ENCODE measurements around the gene SIN3A. TPM values are rescaled to one million over a fixed set of nuclear protein-coding genes. Genes with fewer than 3 reads are reported as not detected.

SIN3A gene
- total and polyA plus RNA-seq, 2 of the 4 experiments (the other 2 are of a cell fraction), result 21.2 to 31.5 TPM

GRCh38 chr15:75355369-75355768 is 96.1 kb downstream of the SIN3A start:
- no peak overlapping the region for H3K9ac ChIP-seq (ENCODE audit: low read depth, low read length)
- no peaks in the 10 kb centered on the region for H3K9me3 ChIP-seq (ENCODE audit: control insufficient read depth, insufficient read depth, low read length)
- H3K14ac ChIP-seq (replicated peaks; ENCODE audit: low read depth, low read length), result no peak overlapping the region
- no peak overlapping the region for H2BK15ac ChIP-seq (ENCODE audit: low read depth, low read length)
- H3K4me2 ChIP-seq (ENCODE audit: low read depth, low read length), result no peak overlapping the region
- no peak overlapping the region for H4K5ac ChIP-seq (ENCODE audit: low read depth, low read length)
- no peak overlapping the region for H2BK120ac ChIP-seq (ENCODE audit: low read depth, low read length)
- no peak overlapping the region for H2BK5ac ChIP-seq (ENCODE audit: low read depth, low read length, poor library complexity, severe bottlenecking)
- H2BK20ac ChIP-seq (ENCODE audit: low read depth, low read length), result no peak overlapping the region
- no peak overlapping the region for H4K8ac ChIP-seq (ENCODE audit: low read depth in 2 of 2, low read length in 2 of 2)
- no peaks in the 10 kb centered on the region for H3K4me1 ChIP-seq (ENCODE audit: control insufficient read depth, insufficient read depth, low read length)
- DNase-seq, result no peak
- H3K4ac ChIP-seq (ENCODE audit: low read depth, low read length), result no peak overlapping the region
- 100% methylated on average over 1 of the region's 4 CpGs; no CpG with 5 or more reads in 1 of the 2 experiments for WGBS, 2 experiments (ENCODE audit: extremely low coverage in 2 of 2, insufficient read length in 1 of 2)
- in situ Hi-C loops (cut with MboI; ENCODE audit: low sequenced_read_pairs) (no loop called here), intact Hi-C loops (cut with micrococcal nuclease) (no loop called here), dilution Hi-C loops (cut with HindIII; ENCODE audit: low sequenced_read_pairs, unreplicated experiment) (no loop called here)
- H3K79me1 ChIP-seq (ENCODE audit: low read depth in 1 of 2, low read length in 2 of 2), result no peaks in the 10 kb centered on the region; a peak in 1 of 4 replicates
- no peak overlapping the region for H3K23ac ChIP-seq (ENCODE audit: low read depth, low read length)
- H3K36me3 ChIP-seq (ENCODE audit: control insufficient read depth, insufficient read depth, low read length), result peaks cover 44% of the 10 kb centered on the region
- H3K18ac ChIP-seq (ENCODE audit: low read depth, low read length), result no peak overlapping the region
- ChIA-PET CTCF (no interaction called here), POLR2A (ENCODE audit: unreplicated experiment) (no interaction called here)
- H3K27me3 ChIP-seq (ENCODE audit: control insufficient read depth, insufficient read depth, low read length), result no peaks in the 10 kb centered on the region
- no peak overlapping the region for H2AK9ac ChIP-seq (replicated peaks; ENCODE audit: low read depth, low read length, poor library complexity)
- no TSS peak for BruUV-seq (replicated peaks)
- H4K20me1 ChIP-seq (ENCODE audit: insufficient read depth, low read length), result no peaks in the 10 kb centered on the region
- H3K9me1 ChIP-seq (ENCODE audit: insufficient read depth, low read length), result peaks cover 17% of the 10 kb centered on the region
- TF ChIP-seq MXI1 (IDR thresholded peaks at IDR 0.05; ENCODE audit: borderline replicate concordance, low read depth, low read length), result no peak
- TF ChIP-seq ELK1 (IDR thresholded peaks at IDR 0.05; ENCODE audit: borderline replicate concordance, low read depth, low read length), result no peak
- TF ChIP-seq NFE2L2 (IDR thresholded peaks at IDR 0.05; ENCODE audit: low read depth, low read length), result no peak
- TF ChIP-seq POLR2A (IDR thresholded peaks at IDR 0.05; ENCODE audit: low read depth, low read length), result no peak
- TF ChIP-seq MAZ (IDR thresholded peaks at IDR 0.05; ENCODE audit: borderline replicate concordance, low read depth, low read length), result no peak
- no peak for TF ChIP-seq SMC3 (IDR thresholded peaks at IDR 0.05; ENCODE audit: low read depth, low read length)
- no peak for TF ChIP-seq CTCF (conservative IDR thresholded peaks at IDR 0.05; ENCODE audit: low read depth, low read length)
- TF ChIP-seq CEBPB (IDR thresholded peaks at IDR 0.05; ENCODE audit: low read depth, low read length), result no peak
- no peak for ATAC-seq (ENCODE audit: low read depth)
- H2AFZ ChIP-seq (replicated peaks; ENCODE audit: low read length, poor library complexity), result no peak overlapping the region
- no peak overlapping the region for H2AK5ac ChIP-seq (ENCODE audit: low read depth, low read length)
- no peak overlapping the region for H3K4me3 ChIP-seq (ENCODE audit: insufficient read depth, low read depth, low read length)
- H3K27ac ChIP-seq (ENCODE audit: insufficient read depth, low read length), result no peak overlapping the region
- no peak overlapping the region for H3K56ac ChIP-seq (ENCODE audit: extremely low read depth, insufficient read depth, low read length)
- no peak overlapping the region for H4K91ac ChIP-seq (ENCODE audit: insufficient read depth, low read depth, low read length)

Measured in IMR-90 (cell line).